ENCODE results near the gene AOPEP.

- TF ChIP-seq, protein P1, sequence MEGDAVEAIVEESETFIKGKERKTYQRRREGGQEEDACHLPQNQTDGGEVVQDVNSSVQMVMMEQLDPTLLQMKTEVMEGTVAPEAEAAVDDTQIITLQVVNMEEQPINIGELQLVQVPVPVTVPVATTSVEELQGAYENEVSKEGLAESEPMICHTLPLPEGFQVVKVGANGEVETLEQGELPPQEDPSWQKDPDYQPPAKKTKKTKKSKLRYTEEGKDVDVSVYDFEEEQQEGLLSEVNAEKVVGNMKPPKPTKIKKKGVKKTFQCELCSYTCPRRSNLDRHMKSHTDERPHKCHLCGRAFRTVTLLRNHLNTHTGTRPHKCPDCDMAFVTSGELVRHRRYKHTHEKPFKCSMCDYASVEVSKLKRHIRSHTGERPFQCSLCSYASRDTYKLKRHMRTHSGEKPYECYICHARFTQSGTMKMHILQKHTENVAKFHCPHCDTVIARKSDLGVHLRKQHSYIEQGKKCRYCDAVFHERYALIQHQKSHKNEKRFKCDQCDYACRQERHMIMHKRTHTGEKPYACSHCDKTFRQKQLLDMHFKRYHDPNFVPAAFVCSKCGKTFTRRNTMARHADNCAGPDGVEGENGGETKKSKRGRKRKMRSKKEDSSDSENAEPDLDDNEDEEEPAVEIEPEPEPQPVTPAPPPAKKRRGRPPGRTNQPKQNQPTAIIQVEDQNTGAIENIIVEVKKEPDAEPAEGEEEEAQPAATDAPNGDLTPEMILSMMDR (IDR thresholded peaks at IDR 0.05; ENCODE audit: poor library complexity, severe bottlenecking), result no peak
- TF ChIP-seq, protein P2, sequence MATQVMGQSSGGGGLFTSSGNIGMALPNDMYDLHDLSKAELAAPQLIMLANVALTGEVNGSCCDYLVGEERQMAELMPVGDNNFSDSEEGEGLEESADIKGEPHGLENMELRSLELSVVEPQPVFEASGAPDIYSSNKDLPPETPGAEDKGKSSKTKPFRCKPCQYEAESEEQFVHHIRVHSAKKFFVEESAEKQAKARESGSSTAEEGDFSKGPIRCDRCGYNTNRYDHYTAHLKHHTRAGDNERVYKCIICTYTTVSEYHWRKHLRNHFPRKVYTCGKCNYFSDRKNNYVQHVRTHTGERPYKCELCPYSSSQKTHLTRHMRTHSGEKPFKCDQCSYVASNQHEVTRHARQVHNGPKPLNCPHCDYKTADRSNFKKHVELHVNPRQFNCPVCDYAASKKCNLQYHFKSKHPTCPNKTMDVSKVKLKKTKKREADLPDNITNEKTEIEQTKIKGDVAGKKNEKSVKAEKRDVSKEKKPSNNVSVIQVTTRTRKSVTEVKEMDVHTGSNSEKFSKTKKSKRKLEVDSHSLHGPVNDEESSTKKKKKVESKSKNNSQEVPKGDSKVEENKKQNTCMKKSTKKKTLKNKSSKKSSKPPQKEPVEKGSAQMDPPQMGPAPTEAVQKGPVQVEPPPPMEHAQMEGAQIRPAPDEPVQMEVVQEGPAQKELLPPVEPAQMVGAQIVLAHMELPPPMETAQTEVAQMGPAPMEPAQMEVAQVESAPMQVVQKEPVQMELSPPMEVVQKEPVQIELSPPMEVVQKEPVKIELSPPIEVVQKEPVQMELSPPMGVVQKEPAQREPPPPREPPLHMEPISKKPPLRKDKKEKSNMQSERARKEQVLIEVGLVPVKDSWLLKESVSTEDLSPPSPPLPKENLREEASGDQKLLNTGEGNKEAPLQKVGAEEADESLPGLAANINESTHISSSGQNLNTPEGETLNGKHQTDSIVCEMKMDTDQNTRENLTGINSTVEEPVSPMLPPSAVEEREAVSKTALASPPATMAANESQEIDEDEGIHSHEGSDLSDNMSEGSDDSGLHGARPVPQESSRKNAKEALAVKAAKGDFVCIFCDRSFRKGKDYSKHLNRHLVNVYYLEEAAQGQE (IDR thresholded peaks at IDR 0.05; ENCODE audit: borderline replicate concordance), result no peak
- TF ChIP-seq POLR2AphosphoS5 (IDR thresholded peaks at IDR 0.05), result no peak
Observed at GRCh38 chr9:94680621-94681020, 45.9 kb upstream of the AOPEP start.
